NB4 (cell line): ENCODE data around the gene APOL2.

ENCODE experiments used
- CTCF ChIP-seq: IDR thresholded peaks from one replicate; pipeline ENCODE4 v1.5.1; 2012; ENCODE audit warnings: low read depth, low read length
- MAX ChIP-seq: IDR thresholded peaks from 2 replicates; pipeline ENCODE4 v1.6.1; 2011; ENCODE audit warnings: low read depth, low read length
- POLR2A ChIP-seq: IDR thresholded peaks from 2 replicates; pipeline ENCODE4 v1.6.1; 2011; ENCODE audit warnings: mild to moderate bottlenecking; ENCODE audit not compliant: insufficient read length; ENCODE audit errors: extremely low read depth

GRCh38 chr22:36204001-36204631, 35.2 kb downstream of the APOL2 start:
- TF ChIP-seq POLR2A: no peak
- no peak for TF ChIP-seq CTCF
- TF ChIP-seq MAX: no peak
